CD4-positive, alpha-beta T cell treated with Interferon alpha-2 for 1 hour (primary cell): ENCODE measurements around the gene ZNF770.
"Not testable (repeated sequence)": the region's sequence is repeated elsewhere in the genome, so short reads cannot be mapped to it uniquely, and the experiment has no call there.

Experiments
- DNase-seq, 2 donors: peaks; one replicate each; pipeline ENCODE4 v3.0.0-alpha.2; 2020 to 2022

Gene ZNF770

GRCh38 chr15:34976073-34976472 is 12.0 kb downstream of the ZNF770 start:
- DNase-seq = no peak

DNA sequence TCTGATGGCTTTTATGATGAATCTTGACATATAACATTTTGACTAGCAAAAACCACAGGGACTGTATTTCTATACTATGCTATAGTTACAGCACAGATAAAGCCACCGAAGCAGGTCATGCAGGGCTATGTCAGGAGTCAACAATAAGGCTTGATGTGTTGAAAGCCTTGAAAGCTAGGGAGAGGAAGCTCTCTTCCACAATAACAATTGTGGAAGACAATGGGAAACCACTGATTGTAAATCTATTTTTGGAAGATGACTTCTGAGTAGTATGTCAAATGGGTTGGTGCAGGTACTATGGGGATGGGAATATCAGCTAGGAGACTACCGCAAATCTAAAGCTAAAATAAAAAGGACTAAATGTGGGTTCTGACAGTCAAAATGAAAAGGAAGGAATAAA is 14.6 kb downstream of the ZNF770 start:
- no peak for DNase-seq

DNA sequence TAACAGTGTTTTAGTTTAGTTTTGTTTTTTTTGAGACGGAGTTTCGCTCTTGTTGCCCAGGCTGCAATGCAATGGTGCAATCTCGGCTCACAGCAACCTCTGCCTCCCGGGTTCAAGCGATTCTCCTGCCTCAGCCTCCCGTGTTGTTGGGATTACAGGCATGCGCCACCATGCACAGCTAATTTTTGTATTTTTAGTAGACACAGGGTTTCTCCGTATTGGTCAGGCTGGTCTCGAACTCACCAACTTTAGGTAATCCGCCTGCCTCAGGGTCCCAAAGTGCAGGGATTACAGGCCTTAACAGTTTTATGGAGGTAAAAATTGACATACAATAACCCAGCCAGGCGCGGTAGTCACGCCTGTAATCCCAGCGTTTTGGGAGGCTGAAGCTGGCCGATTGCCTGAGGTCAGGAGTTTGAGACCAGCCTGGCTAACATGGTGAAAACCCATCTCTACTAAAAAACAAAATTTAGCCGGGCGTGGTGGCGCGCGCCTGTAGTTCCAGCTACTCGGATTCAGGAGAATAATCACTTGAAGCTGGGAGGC is 17.9 kb downstream of the ZNF770 start:
- not testable (repeated sequence) for DNase-seq

DNA sequence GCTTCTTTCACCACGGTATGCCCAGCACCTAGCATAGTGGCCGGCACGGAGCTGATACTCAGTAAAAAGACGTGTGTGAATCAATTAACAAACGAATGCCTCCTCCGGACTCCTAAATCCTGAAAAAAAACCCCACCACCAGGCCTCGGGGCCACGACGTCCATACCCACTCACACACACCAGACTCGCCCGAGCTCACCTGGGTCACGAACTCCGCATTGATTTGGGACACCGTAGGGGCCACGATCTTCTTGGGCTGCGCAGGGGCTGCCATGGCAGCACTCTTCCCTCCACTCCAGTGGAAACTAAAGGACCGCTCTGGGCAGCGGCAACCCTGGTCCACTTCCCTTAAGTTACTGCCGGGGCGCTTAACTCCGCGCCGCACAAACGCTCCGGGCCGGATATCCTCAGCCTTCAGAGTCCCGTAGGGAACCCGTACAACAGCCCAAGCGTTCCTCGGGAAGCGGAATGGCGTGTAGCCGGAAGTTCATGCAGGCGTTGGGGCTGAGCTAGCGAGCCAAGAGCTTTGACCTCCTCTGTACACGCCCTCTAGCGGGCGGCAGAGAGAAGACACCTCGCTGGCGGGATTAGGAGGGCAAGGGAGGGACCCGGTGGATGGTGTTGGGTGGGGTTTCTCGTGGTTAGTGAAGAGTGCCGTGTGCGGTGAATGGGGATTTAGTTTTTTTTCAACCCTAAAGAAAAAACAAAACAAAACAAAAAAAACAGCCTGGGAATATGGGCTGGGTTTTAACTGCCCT is 18.6 kb downstream of the ZNF770 start, which contains the start of gene AQR:
AQR (minus strand) TSS at position 403 of the 758 bp plus-strand sequence; CDS start at position 274, 129 bp downstream.
- peak; percentile 92 to 94 for DNase-seq

GRCh38 chr15:34964277-34964676 is 23.8 kb downstream of the ZNF770 start:
- no peak for DNase-seq

- no peak for DNase-seq
These were observed 34.2 kb downstream of the ZNF770 start for GRCh38 chr15:34953851-34954250.

DNA sequence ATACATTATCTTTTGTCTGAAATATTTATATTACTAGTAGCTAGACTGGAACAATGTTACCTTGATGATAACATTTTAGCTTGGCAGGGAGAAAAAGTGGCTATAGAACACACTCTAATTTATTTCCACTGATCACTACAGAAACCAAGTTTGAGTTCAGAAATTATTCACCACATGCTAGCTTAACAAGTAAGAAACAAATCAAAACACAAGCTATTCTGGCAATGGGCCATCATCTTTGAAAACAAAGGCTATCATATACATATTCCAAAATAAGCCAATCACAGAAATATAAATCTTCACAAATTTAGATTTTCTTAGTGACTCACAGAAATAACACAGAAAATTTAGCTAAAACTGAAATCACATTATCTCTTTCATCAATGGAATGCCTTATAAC is 35.6 kb downstream of the ZNF770 start:
- no peak for DNase-seq

DNA sequence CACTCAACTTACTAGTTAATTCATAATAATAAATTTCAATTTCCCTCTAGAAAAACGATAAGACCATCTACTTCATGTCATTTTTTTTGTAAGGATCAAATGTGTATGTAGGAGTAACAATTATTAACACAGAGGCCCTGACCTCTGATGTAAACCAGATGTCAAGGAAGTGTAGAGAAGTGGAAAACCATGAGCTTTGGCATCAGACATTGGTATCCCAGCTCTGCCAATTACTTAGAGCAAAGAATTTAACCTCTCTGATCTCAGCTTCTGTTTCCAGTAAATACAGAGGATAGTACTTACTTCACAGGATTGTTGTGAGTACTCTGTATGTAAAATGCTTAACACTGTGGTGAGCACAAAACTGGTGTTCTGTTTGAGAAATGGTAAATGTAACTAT is 36.1 kb downstream of the ZNF770 start:
- DNase-seq = no peak

DNA sequence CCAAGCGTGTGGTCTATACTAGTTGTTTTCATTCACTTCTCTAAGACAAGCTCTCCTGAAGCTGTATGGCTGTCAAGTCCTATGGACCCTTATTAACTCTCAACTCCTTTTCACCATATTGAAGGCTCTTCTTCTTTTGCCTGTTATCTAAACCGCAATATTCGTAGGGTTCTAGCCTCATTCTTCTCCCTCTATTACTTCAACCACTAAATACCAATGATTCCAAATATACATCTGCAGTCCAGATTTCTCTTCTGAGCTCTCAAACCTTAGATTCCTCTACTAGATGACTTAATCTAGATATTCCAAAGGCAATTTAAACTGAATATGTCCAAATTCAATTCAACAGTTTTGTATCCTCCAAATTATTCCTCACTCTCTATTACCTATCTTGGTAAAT is 43.2 kb downstream of the ZNF770 start:
- DNase-seq = no peak

- no peak for DNase-seq
These were observed 44.4 kb downstream of the ZNF770 start for GRCh38 chr15:34943711-34944110.

DNA sequence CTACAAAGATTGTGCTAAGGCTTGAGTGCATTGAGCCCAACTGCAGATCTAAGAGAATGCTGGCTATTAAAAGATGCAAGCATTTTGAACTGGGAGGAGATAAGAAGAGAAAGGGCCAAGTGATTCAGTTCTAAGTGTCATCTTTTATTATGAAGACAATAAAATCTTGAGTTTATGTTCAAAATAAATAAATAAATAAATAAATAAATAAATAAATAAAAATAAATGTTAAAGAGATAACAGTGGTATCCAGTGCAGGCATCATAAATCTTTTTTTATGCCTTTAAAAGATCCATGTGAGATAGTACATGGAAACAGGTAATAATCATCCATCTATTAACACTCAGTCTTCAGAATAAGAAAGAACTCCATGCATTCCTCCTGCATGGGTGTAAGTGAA is 44.8 kb downstream of the ZNF770 start:
- not testable (repeated sequence) for DNase-seq

- DNase-seq = no peak
These were observed 45.7 kb downstream of the ZNF770 start for GRCh38 chr15:34942363-34942762.

DNA sequence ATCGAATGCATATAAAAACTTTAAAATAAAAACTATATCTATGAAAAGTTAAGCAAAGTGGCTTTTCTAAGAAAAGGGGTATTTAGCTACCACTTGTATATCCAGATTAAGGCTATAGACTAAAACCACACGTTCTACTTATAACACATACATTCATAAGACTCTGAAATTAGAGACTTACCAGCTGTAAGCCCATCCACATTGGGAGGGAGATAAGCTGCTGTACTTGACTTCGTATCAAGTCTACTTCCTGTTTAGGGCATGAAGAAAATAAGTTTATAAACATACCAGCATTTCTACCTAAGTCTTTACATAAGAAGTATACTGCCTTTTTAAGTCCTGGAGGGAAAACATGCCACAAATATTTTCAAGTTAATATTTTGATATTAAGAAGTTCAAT is 46.3 kb downstream of the ZNF770 start:
- no peak for DNase-seq

- DNase-seq = no peak
These were observed 46.8 kb downstream of the ZNF770 start for GRCh38 chr15:34941185-34941698.

GRCh38 chr15:34933432-34933975 is 54.6 kb downstream of the ZNF770 start:
- DNase-seq = no peak

DNA sequence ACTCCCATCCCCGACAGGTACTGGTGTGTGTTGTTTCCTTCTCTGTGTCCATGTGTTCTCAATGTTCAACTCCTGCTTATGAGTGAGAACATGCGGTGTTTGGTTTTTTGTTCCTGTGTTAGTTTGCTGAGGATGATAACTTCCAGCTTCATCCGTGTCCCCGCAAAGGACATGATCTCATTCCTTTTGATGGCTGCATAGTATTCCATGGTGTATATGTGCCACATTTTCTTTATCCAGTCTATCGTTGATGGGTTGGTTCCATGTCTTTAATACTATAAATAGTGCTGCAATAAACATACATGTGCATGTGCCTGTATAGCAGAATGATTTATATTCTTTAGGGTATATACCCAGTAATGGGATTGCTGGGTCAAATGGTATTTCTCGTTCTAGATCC is 59.7 kb downstream of the ZNF770 start:
- DNase-seq = not testable (repeated sequence)
